HPDE6-E6E7 (cell line): ENCODE measurements around the gene FOLH1.
A peak's percentile ranks its signal among the peaks of the same experiment; 100 is the strongest.
"Not testable (repeated sequence)": the region's sequence is repeated elsewhere in the genome, so short reads cannot be mapped to it uniquely, and the experiment has no call there.

Experiments
- DNase-seq: peaks from one replicate; pipeline ENCODE4 v3.0.0; 2011; ENCODE audit warnings: missing footprints; ENCODE audit errors: extremely low spot score

Gene FOLH1

DNA sequence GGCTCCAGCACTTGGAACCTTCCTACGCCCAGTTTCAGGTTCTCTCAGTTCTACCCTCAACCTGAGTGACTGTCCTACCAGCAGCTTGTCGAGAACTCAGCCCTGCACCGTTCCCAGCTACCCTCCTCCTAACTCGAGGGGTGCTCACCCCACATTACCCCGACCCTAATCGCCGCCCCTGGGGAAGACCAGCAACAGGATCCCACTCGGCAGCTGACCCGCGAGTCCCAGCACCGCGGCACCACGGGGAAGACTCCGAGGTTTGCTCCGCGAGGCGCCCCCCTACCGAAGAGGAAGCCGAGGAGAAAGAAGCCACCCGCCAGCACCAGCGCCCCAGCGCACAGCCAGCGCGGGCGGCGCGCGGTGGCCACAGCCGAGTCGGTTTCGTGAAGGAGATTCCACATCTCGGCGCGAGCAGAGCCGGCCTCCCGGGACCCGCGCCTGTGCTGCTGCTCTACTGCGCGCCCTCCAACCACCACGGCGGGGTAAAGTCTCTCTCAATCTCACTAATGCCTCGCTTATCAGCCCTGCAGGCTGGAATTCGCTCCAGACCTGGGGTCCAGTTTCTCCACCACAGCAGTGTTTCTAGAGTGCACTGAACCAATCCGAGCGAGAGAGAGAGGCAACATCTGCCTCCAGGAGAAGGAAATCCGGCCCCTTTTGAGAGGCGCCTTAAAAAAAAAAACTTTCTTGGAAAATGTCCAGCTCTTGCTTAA is at the start of gene FOLH1:
FOLH1 (minus strand) TSS at position 597 of the 716 bp plus-strand sequence; CDS start at position 404, 193 bp downstream.
- DNase-seq: peak; percentile 11

DNA sequence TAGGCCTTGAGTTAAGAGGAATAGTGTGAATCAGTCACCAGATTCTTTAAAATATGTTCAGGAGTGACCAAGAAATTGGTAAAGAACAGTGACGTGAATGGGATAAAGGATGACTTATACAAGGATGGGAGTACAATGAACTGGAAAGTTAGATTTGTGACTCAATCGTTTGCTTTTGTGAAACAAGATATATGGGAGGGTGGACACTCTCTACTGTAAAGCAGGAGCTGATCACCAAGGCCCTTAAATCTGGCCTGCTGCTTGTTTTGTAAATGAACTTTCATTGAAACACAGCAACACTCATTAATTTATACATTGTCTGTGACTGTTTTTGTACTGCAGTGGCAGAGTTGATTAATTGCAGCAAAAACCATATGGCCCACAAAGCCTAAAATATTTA is 46.7 kb upstream of the FOLH1 start:
- not testable (repeated sequence) for DNase-seq

DNA sequence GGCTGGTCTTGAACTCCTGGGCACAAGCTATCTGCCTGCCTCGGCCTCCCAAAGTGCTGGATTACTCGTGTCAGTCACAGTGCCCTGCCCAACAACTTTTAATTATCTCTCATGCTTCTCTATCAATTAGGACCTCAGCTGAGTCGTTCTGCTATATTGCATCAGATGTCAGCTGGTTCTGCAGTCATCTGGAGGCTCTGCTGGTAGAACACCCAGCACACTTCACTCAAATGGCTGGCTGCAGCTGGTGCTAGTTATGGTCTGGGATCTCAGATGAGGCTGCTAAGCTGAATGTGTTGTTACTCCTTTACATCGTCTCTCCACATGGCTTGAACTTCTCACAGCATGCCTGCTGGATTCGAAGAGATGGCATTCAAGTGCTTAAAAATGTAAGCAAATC is 42.8 kb upstream of the FOLH1 start:
- not testable (repeated sequence) for DNase-seq

DNA sequence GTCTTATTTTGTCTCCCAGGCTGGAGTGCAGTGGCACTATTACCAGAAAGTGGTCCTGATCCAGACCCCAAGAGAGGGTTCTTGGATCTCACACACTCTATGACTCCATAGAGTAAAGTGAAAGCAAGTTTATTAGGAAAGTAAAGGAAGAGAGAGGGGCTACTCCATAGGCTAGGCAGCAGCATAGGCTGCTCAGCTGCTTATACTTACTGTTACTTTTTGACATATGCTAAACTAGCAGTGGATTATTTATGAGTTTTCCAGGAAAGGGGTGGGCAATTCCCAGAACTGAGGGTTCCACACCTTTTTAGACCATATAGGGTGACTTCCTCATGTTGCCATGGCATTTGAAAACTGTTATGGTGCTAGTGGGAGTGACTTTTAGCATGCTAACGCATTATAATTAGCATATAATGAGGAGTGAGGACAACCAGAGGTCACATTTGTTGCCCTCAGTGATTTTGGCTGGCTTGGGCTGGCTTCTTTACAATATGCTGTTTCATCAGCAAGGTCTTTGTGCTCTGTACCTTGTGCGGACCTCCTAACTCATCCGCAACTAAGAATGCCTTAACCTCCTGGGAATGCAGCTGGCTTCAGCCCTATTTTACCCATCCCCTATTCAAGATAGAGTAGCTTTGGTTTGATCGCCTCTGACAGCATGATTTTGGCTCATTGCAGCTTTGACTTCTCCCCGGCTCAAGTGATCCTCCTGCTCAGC is 42.2 kb upstream of the FOLH1 start:
- DNase-seq: not testable (repeated sequence)

DNA sequence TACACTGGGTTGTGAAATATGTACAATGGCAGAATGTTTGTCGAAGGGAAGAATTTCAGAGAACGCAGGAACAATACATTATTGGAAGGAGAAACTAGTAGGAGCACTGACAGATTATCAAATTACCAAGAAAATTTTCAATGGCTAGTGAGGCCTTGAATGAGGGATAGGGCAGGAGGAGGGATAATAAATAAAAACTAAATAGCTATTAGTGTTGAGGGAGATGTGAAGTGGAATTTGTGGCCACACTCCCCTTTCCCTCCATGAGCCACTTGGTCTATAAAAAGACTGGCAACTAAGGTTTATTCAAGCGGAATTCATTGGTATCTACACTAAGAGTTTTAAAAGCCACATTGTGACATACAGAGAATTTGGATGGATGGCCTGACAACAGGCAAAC is 41.0 kb upstream of the FOLH1 start:
- DNase-seq: not testable (repeated sequence)

DNA sequence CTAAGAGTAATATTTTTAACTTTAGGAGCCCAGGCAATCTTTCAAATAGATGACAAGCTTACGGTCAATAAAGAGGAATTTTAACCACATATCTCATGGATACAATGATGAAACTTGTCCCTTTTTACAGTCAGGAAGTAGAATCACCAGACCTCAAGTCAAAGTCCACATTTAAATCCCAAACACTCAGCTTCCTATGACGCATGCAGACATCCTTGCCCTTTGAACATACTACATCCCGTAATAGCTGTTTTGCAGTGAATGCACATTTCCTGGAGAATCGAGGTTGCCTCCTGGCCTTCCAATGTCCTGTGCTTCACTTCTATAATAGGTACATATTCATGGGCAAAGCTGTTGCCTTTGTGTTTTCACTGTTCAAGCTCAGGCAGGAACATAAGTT is 25.3 kb upstream of the FOLH1 start:
- DNase-seq: not testable (repeated sequence)

DNA sequence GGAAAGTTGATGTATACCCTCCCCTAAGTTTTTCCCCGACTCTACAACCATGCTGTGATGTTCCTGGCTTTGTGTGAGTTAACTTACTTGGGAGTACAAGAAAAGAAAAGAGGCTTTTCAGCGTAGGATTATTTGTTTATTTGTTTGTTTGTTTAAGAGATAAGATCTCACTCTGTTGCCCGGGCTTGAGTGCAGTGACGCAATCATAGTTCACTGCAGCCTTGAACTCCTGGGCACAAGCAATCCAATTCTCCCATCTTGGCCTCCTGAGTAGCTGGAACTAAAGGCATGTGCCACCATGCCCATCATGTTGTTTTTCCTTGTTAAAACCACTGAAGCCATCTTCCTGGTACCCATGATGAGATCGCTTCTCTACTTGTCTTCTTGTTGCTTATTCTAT is 24.6 kb upstream of the FOLH1 start:
- DNase-seq: not testable (repeated sequence)

DNA sequence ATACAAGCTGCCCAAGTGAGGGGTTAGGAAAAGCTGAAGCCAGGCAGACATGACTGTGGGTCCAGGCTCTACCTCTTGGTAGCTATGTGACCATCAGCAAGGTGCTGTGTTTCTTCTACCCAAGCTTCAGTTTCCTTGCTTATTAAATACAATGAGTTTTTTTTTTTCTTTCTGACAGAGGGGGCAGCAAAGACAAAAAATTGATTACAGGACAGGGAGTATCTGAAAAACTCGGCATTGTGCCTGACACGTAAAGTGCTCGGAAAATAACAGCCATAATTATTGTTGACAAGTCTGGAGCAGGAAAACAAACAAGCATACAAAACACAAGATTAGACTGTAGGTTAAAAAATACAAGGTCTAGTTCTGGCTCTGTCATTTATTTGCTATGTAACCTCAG is 23.3 kb upstream of the FOLH1 start:
- not testable (repeated sequence) for DNase-seq

DNA sequence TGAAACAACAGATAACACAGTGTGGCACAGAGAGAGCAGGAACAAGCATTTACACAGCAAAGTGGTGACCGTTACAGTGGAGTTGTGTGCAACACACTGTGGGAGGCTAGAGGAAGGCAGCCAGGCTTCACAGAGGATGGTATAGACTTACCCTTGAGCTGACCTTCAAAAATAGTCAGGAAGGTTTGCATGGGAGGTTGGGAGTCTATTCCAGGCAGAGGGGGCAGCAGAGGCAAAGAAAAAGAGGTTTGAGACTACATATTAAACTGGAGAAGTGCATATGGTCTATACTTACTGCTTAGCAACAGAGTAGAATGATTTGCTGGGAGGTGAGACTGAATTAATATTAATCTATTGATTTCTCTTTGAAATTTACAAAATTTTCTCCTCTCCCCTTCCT is 22.1 kb upstream of the FOLH1 start:
- DNase-seq: not testable (repeated sequence)

DNA sequence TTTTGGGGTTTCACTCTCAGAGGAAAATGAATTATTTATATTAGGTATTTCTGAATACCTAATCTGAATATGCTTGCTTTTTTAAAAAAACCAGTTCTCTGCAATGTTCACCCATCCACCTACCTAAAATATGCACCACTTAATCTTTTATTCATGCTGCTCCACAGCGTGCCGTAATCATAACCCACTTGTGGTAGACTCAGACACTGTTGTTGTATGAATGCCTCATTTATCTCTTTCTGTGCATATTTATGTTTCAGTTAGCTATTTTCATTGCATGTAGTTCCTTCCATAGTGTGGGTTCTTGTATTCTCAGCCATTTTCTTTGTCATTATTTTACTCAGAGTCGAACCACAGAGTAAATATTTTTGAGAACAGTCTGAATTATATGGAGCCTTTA is 21.6 kb upstream of the FOLH1 start:
- not testable (repeated sequence) for DNase-seq

DNA sequence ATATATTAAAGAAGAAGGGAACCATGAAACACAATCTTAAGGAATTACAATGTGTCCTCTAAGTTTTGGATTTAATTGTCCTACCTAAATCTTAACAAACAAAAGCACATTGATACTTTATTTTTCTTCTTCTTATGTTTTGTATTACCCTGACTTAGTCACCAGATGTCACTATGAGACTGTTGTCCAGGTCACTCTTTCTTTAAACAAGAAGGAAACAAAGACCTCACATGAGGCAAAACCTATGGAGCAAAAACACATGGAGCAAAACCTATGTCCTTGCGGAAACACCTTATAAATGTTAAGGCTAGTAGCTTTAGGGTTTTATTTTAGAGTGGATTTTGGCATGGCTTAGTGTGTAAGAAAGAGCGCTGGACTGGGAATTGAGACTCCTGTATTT is 20.7 kb upstream of the FOLH1 start:
- DNase-seq: not testable (repeated sequence)

DNA sequence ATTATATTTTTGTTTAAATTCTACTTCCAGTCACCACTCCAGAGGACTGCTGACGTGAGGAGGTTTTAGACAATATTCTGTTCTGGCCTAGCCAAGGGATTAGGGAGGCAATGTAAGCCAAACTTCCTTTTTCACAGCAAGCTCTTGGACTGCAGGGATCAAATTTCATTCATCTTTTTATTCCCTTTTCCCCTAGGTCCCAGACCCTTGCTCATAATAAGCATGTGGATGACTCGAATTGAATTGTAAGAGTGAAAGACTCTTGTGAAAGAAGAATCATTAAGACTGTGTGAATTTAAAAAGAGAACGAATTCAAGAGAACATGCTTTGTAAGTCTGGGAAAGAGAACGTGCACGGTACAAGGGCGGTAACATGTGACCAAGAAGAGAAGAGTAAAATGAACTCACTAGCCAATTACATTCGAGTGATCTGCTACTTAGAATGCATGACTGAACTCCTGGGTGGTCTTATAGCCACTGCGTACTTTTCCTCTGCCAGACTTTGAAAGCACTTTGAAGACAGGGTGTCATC is 16.9 kb upstream of the FOLH1 start:
- DNase-seq: not testable (repeated sequence)

DNA sequence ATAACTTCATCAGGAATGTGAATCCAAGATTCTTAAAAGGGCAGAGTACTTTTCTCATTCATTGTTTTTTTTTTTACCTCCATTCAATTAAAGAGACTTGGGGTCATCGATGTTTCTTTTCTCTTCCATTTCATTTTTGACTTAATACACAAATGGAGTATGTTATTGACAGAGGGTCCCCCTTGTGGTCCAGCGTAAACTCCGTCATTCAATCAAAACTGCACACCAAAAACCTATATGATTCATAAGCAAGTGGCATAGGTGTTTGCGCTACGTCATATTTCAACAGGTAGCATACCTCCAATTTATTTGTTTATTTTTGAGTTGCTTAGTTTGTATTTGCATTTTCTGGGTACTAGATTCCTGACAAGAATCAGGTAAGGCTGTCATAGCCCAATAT is 12.7 kb upstream of the FOLH1 start:
- no peak for DNase-seq

DNA sequence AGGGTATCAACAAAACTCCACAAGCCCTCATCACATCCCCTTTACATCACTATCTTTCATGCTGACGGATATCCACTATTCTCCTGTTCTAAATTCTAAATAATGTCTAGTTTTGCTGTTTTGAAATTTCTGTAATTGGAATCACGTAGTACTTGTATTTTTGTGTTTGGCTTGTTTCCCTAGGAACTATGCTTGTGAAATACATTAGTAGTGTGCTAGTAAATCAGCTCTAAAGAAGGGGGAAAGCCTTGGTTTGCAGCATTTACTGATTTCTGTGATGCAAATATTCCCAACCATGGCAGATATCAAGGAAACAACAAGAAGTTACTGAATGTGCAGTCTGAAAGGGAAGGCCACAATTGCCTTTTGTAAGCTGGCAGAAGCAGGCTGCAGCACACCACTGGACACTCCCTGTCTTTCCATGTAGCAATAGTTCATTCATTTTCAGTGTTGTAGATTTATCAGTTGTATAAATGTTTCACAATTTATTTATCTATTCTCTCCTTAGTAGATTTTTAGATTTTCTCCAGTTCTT is 4.7 kb upstream of the FOLH1 start:
- DNase-seq: no peak

DNA sequence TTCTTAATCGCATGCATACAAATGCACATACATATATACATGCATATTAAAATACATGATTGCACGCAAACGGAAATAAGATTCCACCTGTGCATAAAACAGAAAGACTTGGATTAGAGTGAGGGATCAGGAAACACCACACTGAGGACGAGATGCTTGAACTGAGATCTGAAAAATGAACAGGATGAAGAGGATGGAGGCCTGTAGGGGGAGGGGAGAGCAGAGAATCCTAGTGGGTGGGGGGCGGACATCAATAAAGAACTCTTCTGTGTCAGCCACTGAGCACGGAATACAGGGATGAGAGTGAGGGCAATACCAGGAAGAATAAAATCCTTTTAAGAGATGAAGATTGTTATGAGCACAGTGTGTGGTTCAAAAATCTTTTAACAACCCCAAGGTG is 1.4 kb downstream of the FOLH1 start:
- DNase-seq: not testable (repeated sequence)

DNA sequence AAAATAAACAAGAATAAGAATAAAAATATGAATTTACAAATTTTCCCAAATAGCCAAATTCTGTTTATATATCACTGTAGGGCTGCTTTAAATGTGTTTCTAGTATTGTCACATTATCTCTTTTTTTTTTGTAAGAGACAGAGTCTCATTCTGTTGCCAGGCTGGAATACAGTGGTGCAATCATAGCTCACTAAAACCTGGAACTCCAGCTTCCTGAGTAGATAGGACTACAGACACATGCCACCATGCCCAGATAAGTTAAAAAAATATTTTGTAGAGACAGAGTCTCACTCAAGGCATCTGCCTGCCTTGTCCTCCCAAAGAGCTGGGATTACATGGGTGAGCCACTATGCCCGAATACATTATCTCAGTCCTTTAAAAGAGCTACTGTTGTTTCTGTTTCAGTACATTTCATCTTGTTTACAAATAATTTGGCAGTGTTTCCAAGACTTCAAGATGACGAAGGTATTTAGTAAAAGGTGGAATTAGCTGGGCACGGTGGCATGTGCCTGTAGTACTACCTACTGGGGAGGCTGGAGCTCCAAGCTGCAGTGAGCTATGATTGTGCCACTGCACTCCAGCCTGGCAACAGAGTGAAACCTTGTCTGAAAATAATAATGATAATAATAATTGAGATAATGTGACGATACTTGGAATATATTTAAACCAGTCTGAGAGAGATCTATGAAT is 6.0 kb downstream of the FOLH1 start:
- no peak for DNase-seq

DNA sequence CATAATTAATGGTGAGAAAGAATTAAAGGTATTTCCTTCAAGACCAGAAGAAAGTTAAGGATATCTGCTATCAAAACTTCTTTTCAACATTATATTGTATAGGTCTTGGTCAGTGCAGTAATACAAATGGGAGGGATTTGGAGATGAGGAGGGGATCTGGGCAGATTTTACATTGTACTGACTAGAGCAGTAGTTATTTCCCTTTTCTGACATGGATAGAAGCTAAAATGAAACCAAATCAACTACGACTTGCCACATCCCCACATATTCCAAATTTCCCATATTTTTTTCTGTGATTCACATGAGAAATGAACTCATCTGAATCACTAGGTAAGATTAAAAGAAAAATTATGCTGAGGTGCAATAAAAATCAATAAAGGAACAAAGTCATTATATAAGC is 11.6 kb downstream of the FOLH1 start:
- not testable (repeated sequence) for DNase-seq

DNA sequence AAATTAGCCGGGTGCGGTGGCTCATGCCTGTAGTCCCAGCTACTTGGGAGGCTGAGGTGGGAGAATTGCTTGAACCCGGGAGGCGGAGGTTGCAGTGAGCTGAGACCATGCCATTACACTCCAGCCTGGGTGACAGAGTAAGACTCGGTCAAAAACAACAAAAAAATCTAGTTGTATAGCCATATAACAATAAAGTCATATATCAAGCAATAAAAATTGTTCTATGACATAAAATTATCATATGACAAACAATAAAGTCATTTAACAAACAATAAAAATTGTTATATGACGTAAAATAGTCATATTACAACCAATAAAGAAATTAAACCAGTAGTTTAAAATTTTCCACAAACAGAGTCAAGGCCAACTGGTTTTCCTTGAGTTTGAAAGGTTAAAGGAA is 12.4 kb downstream of the FOLH1 start:
- DNase-seq: not testable (repeated sequence)

DNA sequence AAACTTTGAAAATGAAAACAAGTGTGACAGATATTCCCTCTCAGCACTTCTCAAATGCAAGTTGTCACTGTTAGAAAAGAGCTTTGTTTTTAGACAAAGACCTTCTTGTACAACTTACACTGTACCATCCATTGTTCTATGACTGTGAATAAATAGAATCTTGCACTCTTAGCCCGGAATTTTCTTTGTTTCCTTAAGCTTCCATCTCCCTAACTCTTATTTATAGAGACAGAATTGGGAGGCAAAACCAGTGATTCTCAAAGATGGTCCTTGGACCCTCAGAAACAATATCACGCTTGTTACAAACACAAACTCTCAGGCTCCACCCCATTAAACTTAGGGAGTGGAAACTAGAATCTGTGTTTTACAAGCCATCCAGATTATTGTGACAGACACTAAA is 18.1 kb downstream of the FOLH1 start:
- DNase-seq: not testable (repeated sequence)

DNA sequence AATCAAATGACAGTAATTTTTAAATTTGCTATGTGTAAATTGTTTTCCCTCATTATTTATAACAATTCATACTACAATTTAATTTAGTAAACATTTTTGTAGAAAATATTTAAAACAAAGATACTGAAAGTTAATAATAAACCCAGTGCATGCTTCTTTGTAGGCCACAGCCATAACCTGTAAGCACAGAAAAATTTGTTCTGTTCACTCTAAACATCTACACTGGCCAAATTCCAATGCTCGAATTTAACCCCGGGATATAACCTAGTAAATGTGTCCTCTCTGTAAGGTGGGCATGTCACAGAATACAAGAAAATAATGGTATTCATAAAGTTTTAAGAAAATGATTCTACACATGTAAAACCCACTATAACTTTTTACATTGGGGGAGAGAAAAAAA is 22.2 kb downstream of the FOLH1 start:
- DNase-seq: not testable (repeated sequence)

DNA sequence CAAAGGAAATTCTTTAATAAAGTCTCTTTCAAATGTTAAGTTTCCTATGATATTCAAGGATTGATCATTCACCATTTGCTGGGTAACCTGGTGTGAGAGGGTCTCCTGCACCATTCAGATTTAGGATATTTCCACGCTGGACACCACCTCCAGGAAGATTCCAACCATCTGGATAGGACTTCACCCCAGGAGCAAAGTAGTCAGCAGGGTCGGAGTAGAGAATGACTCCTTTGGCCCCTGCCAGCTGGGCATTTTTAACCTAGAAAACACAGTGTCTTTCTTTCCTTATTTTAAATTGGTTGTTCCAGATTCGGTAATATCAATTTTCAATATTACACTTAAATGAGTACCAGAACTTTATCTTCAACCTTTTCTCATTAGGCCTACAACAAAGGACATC is 22.8 kb downstream of the FOLH1 start:
- not testable (repeated sequence) for DNase-seq

DNA sequence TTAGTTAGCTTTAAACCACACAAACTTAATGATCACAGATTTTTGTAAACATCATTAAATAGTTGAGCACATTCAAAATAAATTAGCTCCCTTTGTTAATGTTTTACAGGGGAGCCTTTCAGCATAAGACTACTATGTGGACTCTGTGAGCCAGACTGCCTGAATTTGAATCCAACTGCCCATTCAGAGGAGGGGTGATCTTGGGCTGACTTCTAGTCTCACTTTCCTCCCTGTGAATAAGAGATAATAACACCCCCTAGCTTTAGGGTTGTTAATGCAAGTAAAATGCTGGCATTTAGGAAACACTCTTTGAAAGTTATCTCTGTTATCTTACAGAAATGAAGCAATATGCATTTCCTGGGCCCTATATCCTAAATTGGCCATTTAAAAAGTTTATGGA is 23.6 kb downstream of the FOLH1 start:
- DNase-seq: not testable (repeated sequence)
